ENCODE results near the gene PRRT1. TPM values are rescaled to one million over a fixed set of nuclear protein-coding genes. Genes with fewer than 3 reads are reported as not detected.

PRRT1 gene
- total RNA-seq, 2 donors from 2014 or later, result 0.72 to 0.90 TPM

- intact Hi-C loops (cut with DNase I), result no loop called here
- no peak for TF ChIP-seq CTCF (IDR thresholded peaks at IDR 0.05)
- Histone ChIP-seq H3K27me3 (no peaks in the 10 kb centered on the region), H3K9me3 (no peaks in the 10 kb centered on the region), H3K4me3 (no peak overlapping the region), H3K36me3 (no peaks in the 10 kb centered on the region), H3K27ac (no peak overlapping the region), H3K9ac (ENCODE audit: low read depth in 2 of 2, low read length in 2 of 2) (no peak overlapping the region), H3K4me1 (peaks cover 8% of the 10 kb centered on the region)
- DNase-seq, result no peak
These were observed 42.0 kb downstream of the PRRT1 start for GRCh38 chr6:32109765-32110160.

GRCh38 chr6:32109114-32109764 lies 42.5 kb downstream of the PRRT1 start, which contains the start of gene TNXB:
Gene TNXB (minus strand): TSS chr6:32109338. CDS start chr6:32098198, 11,140 bp downstream.
- intact Hi-C loops (cut with DNase I), result no loop called here
- no peaks in the 10 kb centered on the region for H3K9me3 ChIP-seq
- no peak for DNase-seq
- peak within 1 kb of the TSS; percentile 43 to 61 for H3K9ac ChIP-seq (ENCODE audit: low read depth in 2 of 2, low read length in 2 of 2)
- peak within 1 kb of the TSS; percentile 15 for H3K4me3 ChIP-seq
- H3K27me3 ChIP-seq, result no peaks in the 10 kb centered on the region
- no peak for TF ChIP-seq CTCF (IDR thresholded peaks at IDR 0.05)
- H3K27ac ChIP-seq, result peak within 1 kb of the TSS; percentile 37
- H3K4me1 ChIP-seq, result peaks cover 8% of the 10 kb centered on the region
- no peaks in the 10 kb centered on the region for H3K36me3 ChIP-seq

- H3K9ac ChIP-seq (ENCODE audit: low read depth in 2 of 2, low read length in 2 of 2), result peak overlapping the region; percentile 43 to 61
- no peak for TF ChIP-seq CTCF (IDR thresholded peaks at IDR 0.05)
- H3K27ac ChIP-seq, result peak overlapping the region; percentile 37
- DNase-seq, result no peak
- H3K36me3 ChIP-seq, result no peaks in the 10 kb centered on the region
- intact Hi-C loops (cut with DNase I), result no loop called here
- peak overlapping the region; percentile 15 for H3K4me3 ChIP-seq
- no peaks in the 10 kb centered on the region for H3K9me3 ChIP-seq
- peaks cover 8% of the 10 kb centered on the region for H3K4me1 ChIP-seq
- H3K27me3 ChIP-seq, result no peaks in the 10 kb centered on the region
These were observed 43.0 kb downstream of the PRRT1 start for GRCh38 chr6:32108727-32109113.

- Histone ChIP-seq H3K27me3 (no peaks in the 10 kb centered on the region), H3K27ac (peak overlapping the region; percentile 37), H3K4me1 (peaks cover 8% of the 10 kb centered on the region), H3K9me3 (no peaks in the 10 kb centered on the region), H3K36me3 (no peaks in the 10 kb centered on the region), H3K4me3 (peak overlapping the region; percentile 15), H3K9ac (ENCODE audit: low read depth in 2 of 2, low read length in 2 of 2) (peak overlapping the region; percentile 43 to 61)
- no peak for TF ChIP-seq CTCF (IDR thresholded peaks at IDR 0.05)
- intact Hi-C loops (cut with DNase I), result no loop called here
- DNase-seq, result peak; percentile 36
These were observed 43.6 kb downstream of the PRRT1 start for GRCh38 chr6:32108094-32108627.

GRCh38 chr6:32107406-32107805 lies 44.3 kb downstream of the PRRT1 start:
- H3K27ac ChIP-seq, result peak overlapping the region; percentile 37

More at GRCh38 chr6:32107406-32107805, 44.3 kb downstream of the PRRT1 start:
- H3K4me1 ChIP-seq, result peaks cover 8% of the 10 kb centered on the region
- H3K27me3 ChIP-seq, result no peaks in the 10 kb centered on the region
- no peaks in the 10 kb centered on the region for H3K36me3 ChIP-seq
- H3K9ac ChIP-seq (ENCODE audit: low read depth in 2 of 2, low read length in 2 of 2), result peak overlapping the region in 1 of 2 donors; percentile 43
- H3K4me3 ChIP-seq, result no peak overlapping the region
- intact Hi-C loops (cut with DNase I), result no loop called here
- no peak for DNase-seq
- H3K9me3 ChIP-seq, result no peaks in the 10 kb centered on the region
- no peak for TF ChIP-seq CTCF (IDR thresholded peaks at IDR 0.05)

Data from colonic mucosa (tissue), 4 donors.